GM06990 (cell line): Measurements from ENCODE around the gene MRC2.
A peak's percentile ranks its signal among the peaks of the same experiment; 100 is the strongest.

ENCODE experiments used
- DNase-seq: peaks from one replicate; pipeline ENCODE4 v3.0.0-alpha.2; 2011; ENCODE audit not compliant: insufficient read length; ENCODE audit errors: extremely low read depth
- H3K27me3 ChIP-seq: replicated peaks from 2 replicates; pipeline ENCODE4 v1.6.0; 2011; ENCODE audit warnings: low read length; ENCODE audit not compliant: control insufficient read depth, insufficient read depth
- H3K36me3 ChIP-seq: 2 replicates; pipeline ENCODE4 v1.5.1; 2011; ENCODE audit warnings: low read length; ENCODE audit not compliant: control insufficient read depth, insufficient read depth
- H3K4me3 ChIP-seq: replicated peaks from 2 replicates; pipeline ENCODE4 v1.5.1; 2011; ENCODE audit warnings: low read depth, mild to moderate bottlenecking, control low read depth, low read length
- CTCF ChIP-seq: IDR thresholded peaks from 2 replicates; pipeline ENCODE4 v1.5.1; 2011; ENCODE audit warnings: low read length, control low read depth, mild to moderate bottlenecking, inconsistent platforms; ENCODE audit not compliant: insufficient read depth, poor library complexity, severe bottlenecking

MRC2 gene

GRCh38 chr17:62718429-62718828, 91.0 kb downstream of the MRC2 start:
- no peak for TF ChIP-seq CTCF
- no peak for DNase-seq
- H3K27me3 ChIP-seq = no peaks in the 10 kb centered on the region
- no peaks in the 10 kb centered on the region for H3K36me3 ChIP-seq
- no peak overlapping the region for H3K4me3 ChIP-seq

- Histone ChIP-seq H3K27me3 (no peaks in the 10 kb centered on the region), H3K4me3 (no peak overlapping the region), H3K36me3 (no peaks in the 10 kb centered on the region)
- no peak for TF ChIP-seq CTCF
- DNase-seq = no peak
These were observed 92.1 kb downstream of the MRC2 start for GRCh38 chr17:62719586-62719985.

GRCh38 chr17:62720126-62720850, 92.8 kb downstream of the MRC2 start:
- no peak for DNase-seq
- TF ChIP-seq CTCF = peak; percentile 10
- Histone ChIP-seq H3K27me3 (no peaks in the 10 kb centered on the region), H3K36me3 (no peaks in the 10 kb centered on the region), H3K4me3 (no peak overlapping the region)

- TF ChIP-seq CTCF = no peak
- H3K27me3 ChIP-seq = no peaks in the 10 kb centered on the region
- no peaks in the 10 kb centered on the region for H3K36me3 ChIP-seq
- no peak for DNase-seq
- H3K4me3 ChIP-seq = no peak overlapping the region
These were observed 95.2 kb downstream of the MRC2 start for GRCh38 chr17:62722625-62723024.

- no peak for TF ChIP-seq CTCF
- no peak for DNase-seq
- Histone ChIP-seq H3K27me3 (no peaks in the 10 kb centered on the region), H3K4me3 (no peak overlapping the region), H3K36me3 (no peaks in the 10 kb centered on the region)
These were observed 96.4 kb downstream of the MRC2 start for GRCh38 chr17:62723842-62724241.

- Histone ChIP-seq H3K4me3 (no peak overlapping the region), H3K36me3 (no peaks in the 10 kb centered on the region), H3K27me3 (no peaks in the 10 kb centered on the region)
- peak; percentile 82 for DNase-seq
- peak; percentile 19 for TF ChIP-seq CTCF
These were observed 97.1 kb downstream of the MRC2 start for GRCh38 chr17:62724398-62725146.
